H1 (cell line): ENCODE results near the gene FNDC11. TPM values are rescaled to one million over a fixed set of nuclear protein-coding genes. Genes with fewer than 3 reads are reported as not detected.

Source experiments
- CTCF ChIA-PET: fragments of 300-600 bp; sonication (Branson Sonifier 250); formaldehyde crosslinking; loops from one replicate; lab custom pipeline; 2021; ENCODE audit not compliant: partially characterized antibody; lab: Charles Lee
- POLR2A ChIA-PET: fragments of 300-600 bp; sonication (Branson Sonifier 250); formaldehyde crosslinking; loops from one replicate; lab custom pipeline; 2021; ENCODE audit warnings: inconsistent platforms; ENCODE audit not compliant: partially characterized antibody; lab: Charles Lee
- DNase-seq, 2 experiments: peaks; one replicate each; pipeline versions ENCODE4 v3.0.0 to v3.0.0-alpha.2; 2010 to 2022; ENCODE audit warnings: low spot score in 2 of 2, low read depth in 1 of 2, mixed read lengths in 1 of 2
- FAIRE-seq: peaks from 2 replicates; lab custom pipeline; 2011; peaks lifted over from hg19 to GRCh38; lab: Jason Lieb, UNC
- H2AFZ ChIP-seq: 2 replicates; pipeline ENCODE4 v1.8.1; 2012; ENCODE audit warnings: low read length, inconsistent platforms
- H2AK5ac ChIP-seq: 2 replicates; pipeline ENCODE4 v1.6.1; 2013; ENCODE audit warnings: low read depth, low read length
- H2BK120ac ChIP-seq: replicated peaks from 2 replicates; pipeline ENCODE3; 2013; ENCODE audit warnings: low read depth, low read length, inconsistent platforms
- H2BK12ac ChIP-seq: 2 replicates; pipeline ENCODE4 v1.6.1; 2013; ENCODE audit warnings: low read depth, low read length
- H2BK15ac ChIP-seq: 2 replicates; pipeline ENCODE4 v1.6.1; 2013; ENCODE audit warnings: low read length
- H2BK20ac ChIP-seq: 2 replicates; pipeline ENCODE4 v1.6.1; 2013; ENCODE audit warnings: low read length
- H2BK5ac ChIP-seq: 2 replicates; pipeline ENCODE4 v1.6.1; 2013; ENCODE audit warnings: low read depth, low read length
- H3K14ac ChIP-seq: 2 replicates; pipeline ENCODE4 v1.6.1; 2013; ENCODE audit warnings: inconsistent platforms; ENCODE audit not compliant: insufficient read length
- H3K18ac ChIP-seq: 2 replicates; pipeline ENCODE4 v1.6.1; 2013; ENCODE audit warnings: low read length; ENCODE audit errors: extremely low read depth
- H3K23ac ChIP-seq: 2 replicates; pipeline ENCODE4 v1.6.1; 2013; ENCODE audit warnings: inconsistent platforms; ENCODE audit not compliant: insufficient read length
- H3K23me2 ChIP-seq: 2 replicates; pipeline ENCODE4 v1.6.1; 2013; ENCODE audit warnings: low read depth, low read length
- H3K27ac ChIP-seq: 2 replicates; pipeline ENCODE4 v1.6.1; 2011; ENCODE audit warnings: low read depth, low read length, inconsistent platforms
- H3K27me3 ChIP-seq, 4 experiments: replicated peaks in 1 of 4; 1 replicate in 1 of 4; 2 replicates in 3 of 4; pipeline versions ENCODE4 v1.6.1 to v1.8.1; 2011 to 2013; ENCODE audit warnings: low read length in 3 of 4, mild to moderate bottlenecking in 3 of 4, inconsistent platforms in 2 of 4, mixed read lengths in 2 of 4, moderate library complexity in 1 of 4; ENCODE audit not compliant: control insufficient read depth in 3 of 4, insufficient read depth in 3 of 4; ENCODE audit errors: extremely low read depth in 1 of 4
- H3K36me3 ChIP-seq, 4 experiments: 2 replicates each; pipeline versions ENCODE4 v1.6.1 to v1.8.1; 2011 to 2013; ENCODE audit warnings: mild to moderate bottlenecking in 4 of 4, low read length in 3 of 4, moderate library complexity in 2 of 4, control low read depth in 1 of 4, inconsistent platforms in 1 of 4; ENCODE audit not compliant: insufficient read depth in 4 of 4, control insufficient read depth in 2 of 4
- H3K4ac ChIP-seq: replicated peaks from 2 replicates; pipeline ENCODE3; 2013; ENCODE audit warnings: low read length, low read depth, mixed read lengths, inconsistent platforms; ENCODE audit not compliant: insufficient read length
- H3K4me1 ChIP-seq, 4 experiments: replicated peaks in 1 of 4; 1 replicate in 1 of 4; 2 replicates in 3 of 4; pipeline versions ENCODE4 v1.6.1 to v1.8.1; 2011 to 2013; ENCODE audit warnings: low read length in 3 of 4, inconsistent platforms in 2 of 4, mixed read lengths in 1 of 4; ENCODE audit not compliant: insufficient read depth in 4 of 4, control insufficient read depth in 3 of 4
- H3K4me2 ChIP-seq, 2 experiments: 2 replicates each; pipeline versions ENCODE4 v1.6.1 to v1.8.1; 2011 to 2013; ENCODE audit warnings: low read depth in 2 of 2, low read length in 2 of 2, control low read depth in 1 of 2, inconsistent platforms in 1 of 2, mild to moderate bottlenecking in 1 of 2; ENCODE audit not compliant: insufficient read depth in 1 of 2
- H3K4me3 ChIP-seq, 4 experiments: fragments of 200-600, 300-600 bp in 1 of 4; sonication (generic), shearing (Covaris generic), sonication (Bioruptor Twin) in 1 of 4; 2 replicates each; pipeline versions ENCODE4 v1.5.1 to v1.8.1; 2011 to 2016; ENCODE audit warnings: low read length in 4 of 4, low read depth in 3 of 4, control low read depth in 2 of 4, inconsistent platforms in 2 of 4, mild to moderate bottlenecking in 2 of 4, mixed read lengths in 1 of 4, moderate library complexity in 1 of 4; ENCODE audit not compliant: insufficient read depth in 2 of 4; ENCODE audit errors: extremely low read depth in 1 of 4
- H3K56ac ChIP-seq: replicated peaks from 2 replicates; pipeline ENCODE3; 2013; ENCODE audit warnings: low read depth, mild to moderate bottlenecking, mixed read lengths, low read length, inconsistent platforms; ENCODE audit not compliant: insufficient read length
- H3K79me1 ChIP-seq: 2 replicates; pipeline ENCODE4 v1.6.1; 2013; ENCODE audit warnings: low read depth, low read length, control low read depth
- H3K79me2 ChIP-seq, 2 experiments: 2 replicates each; pipeline versions ENCODE4 v1.6.1 to v1.8.1; 2012 to 2013; ENCODE audit warnings: low read length in 2 of 2, mild to moderate bottlenecking in 2 of 2, inconsistent platforms in 1 of 2; ENCODE audit not compliant: insufficient read depth in 2 of 2, control insufficient read depth in 1 of 2
- H3K9ac ChIP-seq, 4 experiments: replicated peaks in 1 of 4; 1 replicate in 1 of 4; 2 replicates in 3 of 4; pipeline versions ENCODE4 v1.6.1 to v1.8.1; 2011 to 2013; ENCODE audit warnings: low read depth in 3 of 4, low read length in 3 of 4, control low read depth in 2 of 4, mild to moderate bottlenecking in 2 of 4, moderate library complexity in 2 of 4, inconsistent platforms in 1 of 4; ENCODE audit errors: extremely low read depth in 1 of 4
- H3K9me3 ChIP-seq, 2 experiments: 2 replicates each; pipeline versions ENCODE4 v1.6.1 to v1.8.1; 2012 to 2013; ENCODE audit warnings: mild to moderate bottlenecking in 2 of 2, moderate library complexity in 2 of 2, control low read depth in 1 of 2, inconsistent platforms in 1 of 2, low read depth in 1 of 2, low read length in 1 of 2, mixed read lengths in 1 of 2; ENCODE audit not compliant: insufficient read depth in 2 of 2
- H4K20me1 ChIP-seq, 2 experiments: replicated peaks in 1 of 2; 2 replicates each; pipeline versions ENCODE3 to v1.8.1; 2011 to 2013; ENCODE audit warnings: inconsistent platforms in 2 of 2, low read length in 2 of 2, mild to moderate bottlenecking in 1 of 2; ENCODE audit not compliant: insufficient read depth in 2 of 2, control insufficient read depth in 1 of 2
- H4K5ac ChIP-seq: 2 replicates; pipeline ENCODE4 v1.6.1; 2013; ENCODE audit warnings: low read length, low read depth, mixed read lengths, inconsistent platforms; ENCODE audit not compliant: insufficient read length
- H4K8ac ChIP-seq: 2 replicates; pipeline ENCODE4 v1.8.0; 2013; ENCODE audit warnings: mild to moderate bottlenecking, moderate library complexity, low read length, inconsistent platforms; ENCODE audit not compliant: insufficient read depth; ENCODE audit errors: extremely low read depth
- H4K91ac ChIP-seq: replicated peaks from 2 replicates; pipeline ENCODE3; 2013; ENCODE audit warnings: low read length, mixed read lengths, inconsistent platforms; ENCODE audit not compliant: insufficient read length
- POLR2AphosphoS5 ChIP-seq: IDR thresholded peaks from 2 replicates; pipeline ENCODE4 v1.6.1; 2011; ENCODE audit warnings: low read depth, low read length
- RFX5 ChIP-seq: IDR thresholded peaks from 2 replicates; pipeline ENCODE4 v1.6.1; 2011; ENCODE audit warnings: low read depth, low read length, improper control_type of control experiment, borderline replicate concordance
- WGBS, 2 experiments: shearing (Covaris generic) in 1 of 2; methylation state at CpG; one replicate each; pipeline versions ENCODE4 v1.1.6 to v1.1.7; 2013 to 2015; ENCODE audit warnings: low lambda C conversion rate in 2 of 2, mixed read lengths in 2 of 2, inconsistent platforms in 1 of 2, low coverage in 1 of 2, missing lambda C conversion rate in 1 of 2; ENCODE audit not compliant: insufficient replicate concordance in 2 of 2, insufficient coverage in 1 of 2, insufficient read length in 1 of 2; ENCODE audit errors: extremely low coverage in 1 of 2, missing lambda C conversion rate in 1 of 2; 5-methylcytosine and 5-hydroxymethylcytosine counted together
- polyA plus RNA-seq, 7 experiments: library from polyadenylated mRNA; depleted of rRNA in 3 of 7; stranded (reverse) in 5 of 7; unstranded in 2 of 7; fragments of >200 nt in 5 of 7; fragments of 200-250 nt in 2 of 7; gene quantifications; 1 replicate in 5 of 7; 2 replicates in 1 of 7; 4 replicates in 1 of 7; pipeline versions ENCODE4 v1.2.1 to v1.2.3, GENCODE V29; 2011 to 2013; ENCODE audit warnings: missing spikeins in 2 of 7, mixed read lengths in 2 of 7
- total RNA-seq: library from RNA; stranded (reverse); fragmentation: NEBNext Ultra II Directional; extraction: Animal tissue kit (Norgen Biotek cat#: 25700); gene quantifications from 2 replicates; pipeline ENCODE4 v1.2.1, GENCODE V29; 2021

Gene FNDC11
- total and polyA plus RNA-seq, 2 of the 8 experiments (the other 6 are each of a cell fraction or from before 2014, with no cell fraction given): 2.6 to 8.8 TPM

GRCh38 chr20:63525185-63525584 lies 28.8 kb upstream of the FNDC11 start:
- Histone ChIP-seq H2AK5ac (no peak overlapping the region), H3K4me2 (no peak overlapping the region), H3K9ac (no peak overlapping the region), H3K23me2 (peaks cover 7% of the 10 kb centered on the region; the same call in 1 of the 2 replicates), H3K4ac (no peak overlapping the region), H3K56ac (no peak overlapping the region), H3K27me3 (no peaks in the 10 kb centered on the region), H4K91ac (no peak overlapping the region), H3K9me3 (no peaks in the 10 kb centered on the region), H3K18ac (no peak overlapping the region), H3K4me3 (no peak overlapping the region), H3K14ac (no peak overlapping the region), H3K23ac (no peak overlapping the region), H4K8ac (no peak overlapping the region), H3K27ac (no peak overlapping the region), H3K36me3 (peaks cover 0 to 14% (median 0%) of the 10 kb centered on the region in 4 experiments; a peak in 2 of 8 replicates), H3K79me1 (peaks cover 7% of the 10 kb centered on the region; the same call in 1 of the 2 replicates), H2AFZ (no peak overlapping the region), H2BK5ac (no peak overlapping the region), H2BK20ac (no peak overlapping the region), H4K20me1 (peaks cover 3 to 14% of the 10 kb centered on the region in 2 experiments), H3K4me1 (peaks cover 0 to 10% (median 3%) of the 10 kb centered on the region in 4 experiments; a peak in 3 of 7 replicates), H2BK120ac (no peak overlapping the region), H3K79me2 (peaks cover 0 to 4% of the 10 kb centered on the region in 2 experiments; a peak in 1 of 4 replicates), H4K5ac (no peak overlapping the region), H2BK15ac (no peak overlapping the region), H2BK12ac (no peak overlapping the region)
- 91% methylated on average over 3 of the region's 3 CpGs; no CpG with 5 or more reads in 1 of the 2 experiments for WGBS, 2 experiments
- 0 out of 2 replicates have a peak, but pooled peaks have one; percentile 8 for TF ChIP-seq POLR2AphosphoS5
- no peak for TF ChIP-seq RFX5
- POLR2A ChIA-PET: interaction anchor here (0.6 to 1.3 kb wide), 5 partner anchors 11 to 422 kb away, joined by 3 to 6 read pairs (median 4); no protein-coding TSS in a partner anchor
- CTCF ChIA-PET: interaction anchor here (1.2 kb wide), 1 partner anchor 9 kb away, joined by 3 read pairs; no protein-coding TSS in a partner anchor
- DNase-seq (no peak), FAIRE-seq (no peak)
